Measurements from ENCODE around the gene TK1. TPM values are rescaled to one million over a fixed set of nuclear protein-coding genes. Genes with fewer than 3 reads are reported as not detected.

Gene TK1
- total RNA-seq, 1 experiment from 2014 or later: 89.7 TPM

GRCh38 chr17:78127239-78127887 lies 59.5 kb downstream of the TK1 start:
- no peak for TF ChIP-seq CTCF (IDR thresholded peaks at IDR 0.05; ENCODE audit: unreplicated experiment)
- peak overlapping the region; percentile 88 for H3K4me3 Mint-ChIP-seq (ENCODE audit: low read depth, unreplicated experiment)
- BruUV-seq (replicated peaks): TSS peak; percentile 21
- H3K36me3 Mint-ChIP-seq (ENCODE audit: insufficient read depth, unreplicated experiment): peaks cover 53% of the 10 kb centered on the region
- intact Hi-C loops (cut with micrococcal nuclease; ENCODE audit: unreplicated experiment): no loop called here
- peaks cover 24% of the 10 kb centered on the region for H3K4me1 Mint-ChIP-seq (ENCODE audit: low read depth, unreplicated experiment)
- H3K9me3 Mint-ChIP-seq (ENCODE audit: low read depth, unreplicated experiment): no peaks in the 10 kb centered on the region
- CTCF ChIA-PET: interaction anchor here (0.6 to 2.3 kb wide), 9 partner anchors 12 to 124 kb away, joined by 3 to 7 read pairs (median 5); partner anchors contain the start of genes AFMID and TK1
- no peaks in the 10 kb centered on the region for H3K27me3 Mint-ChIP-seq (ENCODE audit: unreplicated experiment)
- DNase-seq: peak; percentile 61
- H3K27ac Mint-ChIP-seq (ENCODE audit: unreplicated experiment): peak overlapping the region; percentile 58

- peaks cover 50% of the 10 kb centered on the region for H3K36me3 Mint-ChIP-seq (ENCODE audit: insufficient read depth, unreplicated experiment)
- no peaks in the 10 kb centered on the region for H3K9me3 Mint-ChIP-seq (ENCODE audit: low read depth, unreplicated experiment)
- no peak for TF ChIP-seq CTCF (IDR thresholded peaks at IDR 0.05; ENCODE audit: unreplicated experiment)
- no peak for DNase-seq
- no TSS peak for BruUV-seq (replicated peaks)
- H3K27ac Mint-ChIP-seq (ENCODE audit: unreplicated experiment): peak overlapping the region; percentile 58
- no peaks in the 10 kb centered on the region for H3K27me3 Mint-ChIP-seq (ENCODE audit: unreplicated experiment)
- intact Hi-C loops (cut with micrococcal nuclease; ENCODE audit: unreplicated experiment): no loop called here
- peak overlapping the region; percentile 88 for H3K4me3 Mint-ChIP-seq (ENCODE audit: low read depth, unreplicated experiment)
- H3K4me1 Mint-ChIP-seq (ENCODE audit: low read depth, unreplicated experiment): peaks cover 24% of the 10 kb centered on the region
- CTCF ChIA-PET: interaction anchor here (1.3 to 2.3 kb wide), 5 partner anchors 15 to 124 kb away, joined by 3 to 7 read pairs (median 5); partner anchors contain the start of genes AFMID and TK1
These were observed 60.0 kb downstream of the TK1 start for GRCh38 chr17:78126895-78127238.

GRCh38 chr17:78125976-78126894 lies 60.6 kb downstream of the TK1 start:
- intact Hi-C loops (cut with micrococcal nuclease; ENCODE audit: unreplicated experiment): no loop called here
- no peak overlapping the region for H3K27ac Mint-ChIP-seq (ENCODE audit: unreplicated experiment)
- peaks cover 56% of the 10 kb centered on the region for H3K36me3 Mint-ChIP-seq (ENCODE audit: insufficient read depth, unreplicated experiment)
- H3K4me1 Mint-ChIP-seq (ENCODE audit: low read depth, unreplicated experiment): peaks cover 24% of the 10 kb centered on the region
- H3K27me3 Mint-ChIP-seq (ENCODE audit: unreplicated experiment): no peaks in the 10 kb centered on the region
- H3K4me3 Mint-ChIP-seq (ENCODE audit: low read depth, unreplicated experiment): no peak overlapping the region
- no TSS peak for BruUV-seq (replicated peaks)
- H3K9me3 Mint-ChIP-seq (ENCODE audit: low read depth, unreplicated experiment): no peaks in the 10 kb centered on the region
- CTCF ChIA-PET: no interaction called here
- DNase-seq: no peak
- no peak for TF ChIP-seq CTCF (IDR thresholded peaks at IDR 0.05; ENCODE audit: unreplicated experiment)

- CTCF ChIA-PET: no interaction called here
These were observed 61.5 kb downstream of the TK1 start for GRCh38 chr17:78125138-78125913.

More at GRCh38 chr17:78125138-78125913, 61.5 kb downstream of the TK1 start:
- no peak overlapping the region for H3K27ac Mint-ChIP-seq (ENCODE audit: unreplicated experiment)
- no peak for DNase-seq
- no peak overlapping the region for H3K4me3 Mint-ChIP-seq (ENCODE audit: low read depth, unreplicated experiment)
- peaks cover 16% of the 10 kb centered on the region for H3K4me1 Mint-ChIP-seq (ENCODE audit: low read depth, unreplicated experiment)
- no TSS peak for BruUV-seq (replicated peaks)
- no peaks in the 10 kb centered on the region for H3K27me3 Mint-ChIP-seq (ENCODE audit: unreplicated experiment)
- H3K9me3 Mint-ChIP-seq (ENCODE audit: low read depth, unreplicated experiment): no peaks in the 10 kb centered on the region
- intact Hi-C loops (cut with micrococcal nuclease; ENCODE audit: unreplicated experiment): no loop called here
- H3K36me3 Mint-ChIP-seq (ENCODE audit: insufficient read depth, unreplicated experiment): peaks cover 65% of the 10 kb centered on the region
- TF ChIP-seq CTCF (IDR thresholded peaks at IDR 0.05; ENCODE audit: unreplicated experiment): no peak
